Measurements from ENCODE around the gene JPT2.

DNA sequence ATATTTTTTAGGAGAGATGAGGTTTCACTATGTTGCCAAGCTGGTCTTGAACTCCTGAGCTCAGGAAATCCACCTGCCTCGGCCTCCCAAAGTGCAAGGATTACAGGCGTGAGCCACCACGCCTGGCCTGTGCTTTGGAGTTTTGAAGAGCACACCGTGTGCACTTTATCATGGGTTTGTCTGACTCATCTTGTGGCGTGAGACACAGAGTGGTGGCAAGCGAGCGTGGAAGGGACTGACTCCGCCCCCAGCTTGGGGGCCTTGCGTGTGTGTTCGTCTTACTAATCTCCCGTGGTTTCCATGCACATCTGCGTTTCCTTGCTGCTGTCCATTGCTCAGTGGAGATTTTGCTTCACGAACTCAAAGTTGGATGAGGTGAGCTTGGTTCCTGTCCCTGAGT is 43.0 kb upstream of the JPT2 start:
- TF ChIP-seq, protein P1, sequence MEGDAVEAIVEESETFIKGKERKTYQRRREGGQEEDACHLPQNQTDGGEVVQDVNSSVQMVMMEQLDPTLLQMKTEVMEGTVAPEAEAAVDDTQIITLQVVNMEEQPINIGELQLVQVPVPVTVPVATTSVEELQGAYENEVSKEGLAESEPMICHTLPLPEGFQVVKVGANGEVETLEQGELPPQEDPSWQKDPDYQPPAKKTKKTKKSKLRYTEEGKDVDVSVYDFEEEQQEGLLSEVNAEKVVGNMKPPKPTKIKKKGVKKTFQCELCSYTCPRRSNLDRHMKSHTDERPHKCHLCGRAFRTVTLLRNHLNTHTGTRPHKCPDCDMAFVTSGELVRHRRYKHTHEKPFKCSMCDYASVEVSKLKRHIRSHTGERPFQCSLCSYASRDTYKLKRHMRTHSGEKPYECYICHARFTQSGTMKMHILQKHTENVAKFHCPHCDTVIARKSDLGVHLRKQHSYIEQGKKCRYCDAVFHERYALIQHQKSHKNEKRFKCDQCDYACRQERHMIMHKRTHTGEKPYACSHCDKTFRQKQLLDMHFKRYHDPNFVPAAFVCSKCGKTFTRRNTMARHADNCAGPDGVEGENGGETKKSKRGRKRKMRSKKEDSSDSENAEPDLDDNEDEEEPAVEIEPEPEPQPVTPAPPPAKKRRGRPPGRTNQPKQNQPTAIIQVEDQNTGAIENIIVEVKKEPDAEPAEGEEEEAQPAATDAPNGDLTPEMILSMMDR (IDR thresholded peaks at IDR 0.05; ENCODE audit: insufficient read depth, low read length, poor library complexity, severe bottlenecking): no peak
- TF ChIP-seq EZH2phosphoT487 (conservative IDR thresholded peaks at IDR 0.05; ENCODE audit: low read length): no peak

Measured in SU-DHL-6 (cell line).